ENCODE results near the gene ZNF609. TPM values are rescaled to one million over a fixed set of nuclear protein-coding genes. Genes with fewer than 3 reads are reported as not detected.

The ZNF609 gene
- total and polyA plus RNA-seq, 10 of the 15 experiments (the other 5 are each of a cell fraction or from before 2014, with no cell fraction given): 5.1 to 35.3 (median 13.6) TPM

- TF ChIP-seq IRF5 (IDR thresholded peaks at IDR 0.05; ENCODE audit: borderline replicate concordance): no peak
- TF ChIP-seq DPF2 (IDR thresholded peaks at IDR 0.05): peak; percentile 86
- TF ChIP-seq BCL11A (IDR thresholded peaks at IDR 0.05; ENCODE audit: low read depth, low read length): peak; percentile 38; the same call in 1 of the 2 replicates
- peak; percentile 53 for TF ChIP-seq SP1 (IDR thresholded peaks at IDR 0.05; ENCODE audit: low read depth, low read length)
- TF ChIP-seq PBX3 (IDR thresholded peaks at IDR 0.05; ENCODE audit: insufficient replicate concordance, low read depth, low read length): no peak
- TF ChIP-seq, protein P1, sequence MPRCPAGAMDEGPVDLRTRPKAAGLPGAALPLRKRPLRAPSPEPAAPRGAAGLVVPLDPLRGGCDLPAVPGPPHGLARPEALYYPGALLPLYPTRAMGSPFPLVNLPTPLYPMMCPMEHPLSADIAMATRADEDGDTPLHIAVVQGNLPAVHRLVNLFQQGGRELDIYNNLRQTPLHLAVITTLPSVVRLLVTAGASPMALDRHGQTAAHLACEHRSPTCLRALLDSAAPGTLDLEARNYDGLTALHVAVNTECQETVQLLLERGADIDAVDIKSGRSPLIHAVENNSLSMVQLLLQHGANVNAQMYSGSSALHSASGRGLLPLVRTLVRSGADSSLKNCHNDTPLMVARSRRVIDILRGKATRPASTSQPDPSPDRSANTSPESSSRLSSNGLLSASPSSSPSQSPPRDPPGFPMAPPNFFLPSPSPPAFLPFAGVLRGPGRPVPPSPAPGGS (IDR thresholded peaks at IDR 0.05; ENCODE audit: borderline replicate concordance, insufficient read depth, low read depth, low read length, poor library complexity, severe bottlenecking): peak; percentile 44
- peak; percentile 55; the same call in 1 of the 3 replicates for TF ChIP-seq POU2F2 (IDR thresholded peaks at IDR 0.05; ENCODE audit: borderline replicate concordance, low read depth, low read length)
- peak; percentile 69 to 74 for TF ChIP-seq EP300 (IDR thresholded peaks at IDR 0.05; ENCODE audit: borderline replicate concordance in 1 of 2, control insufficient read depth in 1 of 2, low read depth in 2 of 2, low read length in 2 of 2)
- peak; percentile 79 for TF ChIP-seq RUNX3 (IDR thresholded peaks at IDR 0.05; ENCODE audit: low read length)
- 0 out of 2 replicates have a peak, but pooled peaks have one; percentile 22 for TF ChIP-seq CREB1 (IDR thresholded peaks at IDR 0.05; ENCODE audit: low read depth)
- peak; percentile 89 for TF ChIP-seq ATF7 (IDR thresholded peaks at IDR 0.05; ENCODE audit: low read depth)
- peak; percentile 57 for TF ChIP-seq MXI1 (IDR thresholded peaks at IDR 0.05; ENCODE audit: low read depth, low read length)
- peak; percentile 73; the same call in 1 of the 2 replicates for TF ChIP-seq MAX (IDR thresholded peaks at IDR 0.05; ENCODE audit: low read depth, low read length)
- TF ChIP-seq TBL1XR1 (IDR thresholded peaks at IDR 0.05; ENCODE audit: low read depth, low read length): peak; percentile 59; the same call in 1 of the 2 replicates
- TF ChIP-seq E2F8 (IDR thresholded peaks at IDR 0.05; ENCODE audit: low read depth, partially characterized antibody): peak; percentile 62
- TF ChIP-seq STAT3 (IDR thresholded peaks at IDR 0.05; ENCODE audit: low read depth, low read length): peak; percentile 55; the same call in 1 of the 2 replicates
- no peak for TF ChIP-seq CTCF (IDR thresholded peaks at IDR 0.05 in 2 of 3, conservative IDR thresholded peaks at IDR 0.05 in 1 of 3; ENCODE audit: control insufficient read depth in 2 of 3, extremely low read depth in 1 of 3, insufficient read depth in 1 of 3, low read depth in 3 of 3, low read length in 3 of 3)
- 0 out of 2 replicates have a peak, but pooled peaks have one; percentile 18 for TF ChIP-seq CREM (IDR thresholded peaks at IDR 0.05; ENCODE audit: low read depth)
- peak; percentile 65; the same call in 1 of the 2 replicates for TF ChIP-seq IRF4 (IDR thresholded peaks at IDR 0.05; ENCODE audit: low read depth, low read length)
Observed at GRCh38 chr15:64622410-64623260, 162.3 kb downstream of the ZNF609 start (continued).
